HG03103 (cell line): ENCODE data around the gene DLGAP1.

Experiments
- ATAC-seq: cut with Tn5 transposase; IDR thresholded peaks from one replicate; pipeline ENCODE4 v1.9.1; 2021; ENCODE audit warnings: low read depth; ENCODE audit not compliant: unreplicated experiment

The DLGAP1 gene

GRCh38 chr18:3842844-3843243, 612.3 kb downstream of the DLGAP1 start:
- no peak for ATAC-seq

- no peak for ATAC-seq
These were observed 614.3 kb downstream of the DLGAP1 start for GRCh38 chr18:3840766-3841165.

GRCh38 chr18:3839581-3839981, 615.5 kb downstream of the DLGAP1 start:
- no peak for ATAC-seq

- no peak for ATAC-seq
These were observed 618.4 kb downstream of the DLGAP1 start for GRCh38 chr18:3836483-3837335.

DNA sequence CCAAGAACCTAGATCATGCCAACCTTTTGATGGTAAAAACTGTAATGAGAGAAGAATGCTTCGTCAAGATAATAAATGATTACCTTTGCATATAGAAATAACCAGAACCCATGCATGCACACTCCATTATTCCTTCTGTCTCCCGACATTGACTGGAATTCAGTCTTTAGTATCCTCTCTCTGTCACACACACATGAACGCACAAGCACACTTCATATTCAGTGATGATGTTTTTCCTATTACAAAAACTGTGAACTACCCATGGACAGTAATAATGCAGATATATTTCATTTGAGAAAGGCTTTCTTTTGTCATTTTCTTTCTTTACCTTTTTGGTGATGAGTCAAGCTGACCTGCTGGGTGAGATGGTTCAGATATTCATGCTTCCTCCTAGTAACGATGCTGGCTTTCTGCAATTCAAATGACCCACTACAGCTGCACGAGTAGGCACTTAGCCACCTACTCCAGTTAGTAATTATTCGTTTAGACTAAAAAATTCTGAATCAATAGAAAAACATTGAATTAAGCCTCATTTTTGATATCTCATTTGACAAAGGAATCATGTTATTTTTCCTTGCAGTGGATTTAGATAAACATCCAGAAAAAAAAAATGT, 623.0 kb downstream of the DLGAP1 start:
- ATAC-seq = no peak

DNA sequence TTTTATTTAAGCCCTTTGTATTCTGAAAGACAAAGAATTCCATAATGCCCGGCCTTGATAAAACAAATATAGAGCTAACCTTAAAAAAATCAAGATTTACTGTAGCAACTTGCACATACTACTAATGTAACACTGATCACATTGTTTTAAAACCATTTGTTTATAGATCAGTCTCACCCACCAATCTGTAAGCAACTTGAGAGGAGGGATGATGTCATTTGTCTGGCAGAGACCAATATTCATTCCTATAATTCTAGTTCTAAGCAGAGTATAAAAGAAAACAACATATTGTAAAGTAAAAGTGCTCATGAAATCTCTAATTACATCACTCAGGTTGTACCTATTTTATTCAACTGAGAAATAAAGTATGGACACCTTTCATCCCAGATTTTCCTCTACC, 624.5 kb downstream of the DLGAP1 start:
- ATAC-seq = no peak

DNA sequence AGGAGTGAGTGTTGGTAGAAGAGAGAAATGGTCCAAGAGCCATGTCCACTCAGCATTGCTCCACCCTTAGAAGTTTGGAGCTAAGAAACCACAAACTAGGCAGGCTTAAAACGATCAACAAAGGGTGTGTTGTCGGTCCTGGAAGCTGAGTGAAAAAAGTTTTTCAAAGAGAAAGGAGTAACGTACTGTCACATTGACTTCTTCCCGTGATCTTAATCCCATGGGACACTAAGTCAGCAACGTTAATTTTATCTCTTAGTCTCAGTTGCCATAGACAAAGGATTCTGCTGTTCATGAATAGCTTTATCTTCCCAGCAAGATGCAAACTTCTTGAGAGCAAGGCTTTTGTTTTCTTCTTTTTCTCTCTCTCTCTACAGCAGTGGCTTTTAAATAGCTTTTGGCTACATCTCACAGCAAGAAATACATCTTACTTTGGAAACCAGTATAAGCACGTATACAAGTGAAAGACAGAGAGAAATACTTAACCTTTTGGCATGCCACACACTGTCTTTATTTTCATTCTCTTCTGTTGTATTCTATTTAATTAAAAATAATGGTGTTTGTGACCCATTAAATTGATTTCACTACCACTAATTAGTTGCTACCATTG, 627.8 kb downstream of the DLGAP1 start:
- ATAC-seq = no peak

GRCh38 chr18:3826021-3826420, 629.1 kb downstream of the DLGAP1 start:
- ATAC-seq = no peak

GRCh38 chr18:3824101-3824500, 631.0 kb downstream of the DLGAP1 start:
- no peak for ATAC-seq

DNA sequence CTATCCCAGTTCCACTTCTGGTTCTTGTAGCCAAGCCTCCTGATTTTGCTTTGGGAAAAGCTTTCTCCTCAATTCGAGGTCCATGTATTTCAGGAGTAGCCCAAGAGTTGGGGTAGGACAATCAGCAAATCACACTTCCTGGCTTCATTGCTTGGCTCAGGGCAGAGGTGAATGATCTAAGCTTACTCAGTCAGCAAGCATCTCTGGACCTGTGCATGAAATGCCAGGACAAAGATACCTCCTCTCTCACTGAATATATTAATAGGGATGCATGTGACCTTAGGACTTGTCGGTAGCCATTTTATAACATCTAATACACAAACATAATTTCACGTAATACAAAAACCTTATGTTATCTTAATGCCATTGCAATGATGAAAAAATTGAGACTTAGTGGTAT, 632.0 kb downstream of the DLGAP1 start:
- ATAC-seq = no peak

GRCh38 chr18:3821524-3821923, 633.6 kb downstream of the DLGAP1 start:
- no peak for ATAC-seq

GRCh38 chr18:3819961-3820360, 635.1 kb downstream of the DLGAP1 start:
- ATAC-seq = no peak

DNA sequence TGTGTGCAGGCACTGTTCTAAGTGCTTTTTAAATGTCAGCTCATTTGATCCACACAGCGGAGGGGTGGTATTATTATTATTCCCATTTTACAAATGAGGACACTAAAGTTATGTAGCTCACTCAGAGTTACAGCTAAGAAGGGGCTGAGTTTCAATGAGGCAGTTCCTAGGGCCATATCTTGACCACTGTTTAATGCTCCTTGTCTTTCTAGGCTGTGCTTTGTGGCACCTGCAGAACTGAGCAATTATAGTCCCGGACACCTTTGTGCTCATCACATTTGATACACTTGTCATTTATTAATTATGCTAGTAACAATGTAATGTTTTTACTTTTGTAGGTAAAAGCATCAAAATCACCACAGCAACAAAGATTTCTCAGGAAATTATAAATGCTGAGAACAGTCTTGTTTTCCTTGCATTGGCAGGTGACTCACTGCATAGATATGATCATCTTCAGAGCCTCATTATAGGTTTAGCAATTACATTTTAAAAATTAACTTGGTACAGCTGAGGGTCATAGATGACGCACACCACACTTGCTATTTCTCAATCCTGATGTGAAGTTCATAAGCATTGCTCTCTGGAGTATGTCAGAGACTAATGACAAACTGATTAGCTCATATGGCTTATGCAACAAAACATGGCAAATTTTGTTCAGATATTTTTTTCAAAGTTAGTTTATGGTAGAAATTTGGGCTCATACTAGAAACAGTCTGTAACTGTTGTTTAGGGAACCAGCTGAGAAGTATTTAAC, 638.3 kb downstream of the DLGAP1 start:
- no peak for ATAC-seq

GRCh38 chr18:3815991-3816390, 639.1 kb downstream of the DLGAP1 start:
- ATAC-seq = no peak

DNA sequence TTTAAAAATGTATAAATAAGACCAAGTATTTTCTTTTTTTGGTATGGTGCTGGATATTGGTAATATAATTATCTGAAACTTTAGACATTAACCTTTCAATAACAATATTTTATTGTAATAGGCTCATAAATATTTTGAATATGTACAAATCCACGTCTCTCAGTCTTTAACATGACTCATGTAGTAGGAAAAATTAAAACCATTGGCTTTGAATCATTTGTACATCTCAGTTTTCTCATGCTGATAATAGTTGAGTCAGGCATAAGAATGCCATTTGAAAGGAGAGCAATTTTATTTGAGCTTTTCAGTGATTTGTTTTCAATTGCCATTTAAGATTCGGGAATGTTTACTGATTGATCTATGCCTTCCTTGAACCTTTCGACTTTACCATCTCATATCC, 640.3 kb downstream of the DLGAP1 start:
- ATAC-seq = no peak

- ATAC-seq = no peak
These were observed 644.8 kb downstream of the DLGAP1 start for GRCh38 chr18:3810296-3810695.

DNA sequence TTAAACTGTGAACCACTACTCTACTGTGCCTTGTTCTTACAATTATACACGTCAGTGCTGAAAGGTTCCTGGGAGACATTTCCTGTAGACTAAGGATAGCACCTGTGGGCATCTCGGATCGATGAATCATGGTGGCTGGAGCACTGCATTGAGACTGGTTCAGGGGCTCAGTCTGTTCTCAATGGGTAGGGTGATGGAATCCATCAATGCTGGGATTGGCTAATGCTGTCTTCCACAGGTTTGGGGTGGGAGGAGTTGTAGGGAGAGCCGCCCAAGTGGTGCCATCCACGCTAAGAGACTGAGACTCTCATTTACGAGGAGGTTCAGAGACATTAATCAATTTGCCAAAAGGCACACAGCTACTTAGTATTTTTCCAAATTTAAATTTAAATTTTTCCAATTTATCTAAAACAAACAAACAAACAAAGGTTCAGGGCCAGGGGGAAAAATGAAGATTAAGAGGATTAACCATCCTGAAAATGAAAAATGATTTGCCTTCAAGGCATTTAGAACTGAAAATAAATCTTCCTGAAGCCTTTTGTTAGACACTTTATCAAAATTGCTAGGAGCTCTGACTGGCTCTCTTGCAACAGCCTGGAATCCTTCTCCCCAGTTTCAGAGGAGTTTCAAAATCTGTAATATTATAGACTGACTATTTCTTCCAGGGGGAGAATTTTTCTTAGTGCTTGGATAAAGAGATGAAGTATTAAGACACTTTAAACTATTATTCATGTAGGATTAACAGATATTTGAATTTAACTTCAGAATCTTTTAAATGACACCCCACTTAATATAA, 645.9 kb downstream of the DLGAP1 start:
- no peak for ATAC-seq

DNA sequence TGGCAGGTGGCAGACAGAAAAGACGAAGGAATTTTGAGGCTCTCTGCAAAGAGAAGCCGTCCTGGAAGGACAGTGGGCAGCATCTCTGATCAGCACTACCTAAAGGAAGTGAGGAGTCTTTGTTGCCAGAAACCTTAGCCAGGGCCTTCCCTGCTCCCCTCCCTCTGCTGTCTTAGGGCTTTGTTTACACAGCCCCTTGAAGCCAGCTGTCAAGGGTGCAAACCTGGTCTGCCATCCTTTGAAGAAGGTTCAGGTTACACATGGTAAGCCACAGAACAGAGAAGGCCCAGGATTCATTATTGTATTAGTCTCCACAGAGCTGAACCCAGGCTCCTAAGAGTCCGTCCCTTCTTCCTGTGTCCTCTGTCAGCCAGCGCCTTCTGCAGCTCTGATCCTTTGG, 648.5 kb downstream of the DLGAP1 start:
- no peak for ATAC-seq

GRCh38 chr18:3804336-3804735, 650.8 kb downstream of the DLGAP1 start:
- no peak for ATAC-seq

DNA sequence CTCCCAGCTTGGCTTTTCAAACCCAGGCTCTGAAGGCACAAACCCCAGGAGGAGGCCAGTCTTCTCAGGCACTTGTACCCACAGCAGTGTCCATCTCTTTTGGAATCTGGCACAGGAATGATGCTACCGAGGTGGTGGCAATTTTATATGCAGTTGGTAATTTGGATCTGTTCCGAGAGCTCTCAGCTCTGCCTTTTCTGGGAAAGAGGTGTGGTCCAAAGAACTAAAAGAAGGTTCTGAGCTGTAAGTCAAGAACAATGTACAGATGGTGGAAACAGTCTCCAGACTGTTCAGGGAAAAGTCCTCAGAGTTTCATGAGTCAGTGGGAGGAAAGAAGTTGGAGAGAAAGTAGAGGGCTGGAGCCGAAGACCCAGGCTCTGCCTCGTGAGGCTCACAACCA, 651.8 kb downstream of the DLGAP1 start:
- no peak for ATAC-seq
